Mesodermal cell (in vitro differentiated cells): ENCODE measurements around the gene PANK4.

Source experiments
- H3K27ac ChIP-seq: 2 replicates; pipeline ENCODE4 v1.7.0; 2013; ENCODE audit warnings: mild to moderate bottlenecking, low read depth, low read length, moderate library complexity; ENCODE audit not compliant: severe bottlenecking
- H3K36me3 ChIP-seq: 2 replicates; pipeline ENCODE4 v1.7.1; 2013; ENCODE audit warnings: mild to moderate bottlenecking, low read length, moderate library complexity; ENCODE audit not compliant: control insufficient read depth, insufficient read depth
- H3K4me1 ChIP-seq: one replicate; pipeline ENCODE4 v1.7.1; 2013; ENCODE audit warnings: mild to moderate bottlenecking, low read length; ENCODE audit not compliant: insufficient read depth, control insufficient read depth, poor library complexity, severe bottlenecking
- H3K4me3 ChIP-seq: 2 replicates; pipeline ENCODE4 v1.7.0; 2013; ENCODE audit warnings: low read length, control low read depth, mild to moderate bottlenecking; ENCODE audit not compliant: insufficient read depth, poor library complexity, severe bottlenecking; ENCODE audit errors: extremely low read depth
- H3K9me3 ChIP-seq: 2 replicates; pipeline ENCODE4 v1.7.1; 2013; ENCODE audit warnings: mild to moderate bottlenecking, low read length, moderate library complexity; ENCODE audit not compliant: control insufficient read depth
- WGBS, 2 experiments: methylation state at CpG; one replicate each; pipeline ENCODE4 v1.1.5; 2013; ENCODE audit warnings: missing lambda C conversion rate in 2 of 2; ENCODE audit not compliant: insufficient coverage in 2 of 2; 5-methylcytosine and 5-hydroxymethylcytosine counted together

PANK4 gene

GRCh38 chr1:2518528-2518927, 7.9 kb downstream of the PANK4 start:
- Histone ChIP-seq H3K27ac (no peak overlapping the region), H3K36me3 (peaks cover 93% of the 10 kb centered on the region), H3K4me3 (no peak overlapping the region), H3K9me3 (no peaks in the 10 kb centered on the region), H3K4me1 (peaks cover 11% of the 10 kb centered on the region)
- WGBS, 2 experiments, result 97 to 98% methylated on average over 26 of the region's 26 CpGs

DNA sequence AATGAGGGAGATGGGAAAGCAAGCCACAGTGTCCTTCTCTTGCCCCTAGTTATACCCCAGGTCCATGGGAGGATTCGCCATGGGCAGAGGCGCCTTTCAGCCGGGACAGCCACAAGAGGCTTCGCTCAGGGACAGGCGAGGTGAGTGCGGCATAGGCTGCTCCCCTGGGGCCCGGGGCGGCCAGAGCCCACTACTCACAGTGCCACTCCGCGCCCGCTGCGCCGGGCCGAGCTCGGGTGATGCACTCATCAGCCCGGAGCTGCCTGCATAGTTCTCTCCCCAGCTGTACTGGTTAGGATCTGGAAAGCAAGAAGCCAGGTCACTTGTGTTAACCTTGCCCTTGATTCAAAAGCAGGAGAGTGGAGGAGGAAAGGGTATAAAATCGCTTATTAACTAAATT, 8.4 kb downstream of the PANK4 start:
- WGBS, 2 experiments, result 94 to 97% methylated on average over 10 to 16 of the region's 17 CpGs
- Histone ChIP-seq H3K4me1 (peaks cover 5% of the 10 kb centered on the region), H3K36me3 (peaks cover 94% of the 10 kb centered on the region), H3K27ac (no peak overlapping the region), H3K4me3 (no peak overlapping the region), H3K9me3 (no peaks in the 10 kb centered on the region)

DNA sequence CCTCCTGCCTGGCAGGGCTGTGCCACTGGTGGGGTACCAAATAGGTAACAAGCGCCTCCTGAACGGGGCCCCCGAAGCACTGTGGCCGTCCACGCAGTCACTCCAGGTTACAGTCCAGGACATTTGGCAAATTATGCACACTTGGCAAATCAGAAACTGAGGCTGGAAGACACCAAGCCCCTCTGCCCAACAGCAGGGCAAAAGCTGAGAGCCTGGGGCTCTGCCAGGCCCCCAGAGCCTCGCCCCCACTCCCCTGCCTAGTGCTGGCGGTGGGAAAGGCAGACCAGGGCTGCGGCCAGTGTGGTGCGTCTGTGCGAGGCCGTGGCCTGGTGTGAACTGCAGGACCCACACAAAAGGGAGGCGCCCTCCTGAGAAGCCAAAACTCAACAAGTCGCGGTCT, 9.4 kb downstream of the PANK4 start:
- Histone ChIP-seq H3K36me3 (peaks cover 96% of the 10 kb centered on the region), H3K27ac (no peak overlapping the region), H3K4me3 (no peak overlapping the region), H3K9me3 (no peaks in the 10 kb centered on the region), H3K4me1 (peaks cover 5% of the 10 kb centered on the region)
- 95 to 99% methylated on average over 14 of the region's 14 CpGs for WGBS, 2 experiments

DNA sequence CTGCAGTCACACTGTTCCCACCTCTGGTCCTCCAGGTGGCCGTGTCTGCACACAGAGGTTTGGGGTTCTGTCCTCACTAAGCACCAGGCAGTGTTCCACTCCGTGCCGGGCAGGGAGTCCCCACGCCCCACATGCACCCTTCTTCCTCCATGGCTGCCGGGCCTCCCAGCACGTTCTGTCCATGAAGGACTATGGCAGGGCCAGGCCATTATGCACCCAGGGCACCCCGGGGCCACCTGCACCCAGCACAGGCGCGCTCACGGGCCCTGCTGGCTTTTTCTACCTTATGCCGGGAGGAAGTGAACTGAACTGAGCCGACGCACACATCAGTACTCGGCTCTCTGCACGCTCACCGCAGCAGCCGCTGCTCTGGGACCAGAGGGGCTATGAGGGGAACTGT, 10.3 kb downstream of the PANK4 start:
- WGBS, 2 experiments, result 91 to 97% methylated on average over 17 of the region's 17 CpGs
- Histone ChIP-seq H3K4me3 (no peak overlapping the region), H3K36me3 (peaks cover 94% of the 10 kb centered on the region)

DNA sequence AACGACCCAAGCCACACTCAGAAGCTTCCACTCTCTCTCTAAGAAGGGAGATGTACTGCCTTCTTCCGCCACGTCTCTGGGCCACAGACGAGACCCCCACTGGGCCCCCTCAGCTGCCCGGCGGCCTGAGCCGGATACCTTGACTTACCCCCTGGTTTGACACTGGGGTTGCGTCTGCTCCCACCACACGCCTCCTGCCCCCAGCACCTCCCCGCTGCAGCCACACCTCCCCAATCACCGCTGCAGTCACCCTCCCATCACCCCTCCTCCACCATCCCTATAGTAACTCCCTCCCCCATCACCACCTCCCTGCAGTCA, 10.7 kb downstream of the PANK4 start:
- no peaks in the 10 kb centered on the region for H3K9me3 ChIP-seq
- H3K36me3 ChIP-seq, result peaks cover 94% of the 10 kb centered on the region
- 84 to 97% methylated on average over 9 to 11 of the region's 11 CpGs for WGBS, 2 experiments

More for the DNA sequence above, 10.3 kb downstream of the PANK4 start:
- Histone ChIP-seq H3K9me3 (no peaks in the 10 kb centered on the region), H3K4me1 (peaks cover 5% of the 10 kb centered on the region), H3K27ac (no peak overlapping the region)

GRCh38 chr1:2514863-2515762, 11.3 kb downstream of the PANK4 start:
- H3K4me3 ChIP-seq, result no peak overlapping the region
- H3K9me3 ChIP-seq, result no peaks in the 10 kb centered on the region
- H3K36me3 ChIP-seq, result peaks cover 94% of the 10 kb centered on the region
- WGBS, 2 experiments, result 92 to 95% methylated on average over 31 to 44 of the region's 45 CpGs
- no peak overlapping the region for H3K27ac ChIP-seq
- peaks cover 5% of the 10 kb centered on the region for H3K4me1 ChIP-seq

More for the DNA sequence above, 10.7 kb downstream of the PANK4 start:
- no peak overlapping the region for H3K27ac ChIP-seq
- no peak overlapping the region for H3K4me3 ChIP-seq
- peaks cover 5% of the 10 kb centered on the region for H3K4me1 ChIP-seq

GRCh38 chr1:2513939-2514652, 12.3 kb downstream of the PANK4 start:
- H3K4me3 ChIP-seq, result no peak overlapping the region
- peaks cover 3% of the 10 kb centered on the region for H3K4me1 ChIP-seq
- WGBS, 2 experiments, result 97 to 98% methylated on average over 16 to 37 of the region's 43 CpGs
- H3K9me3 ChIP-seq, result no peaks in the 10 kb centered on the region
- peaks cover 93% of the 10 kb centered on the region for H3K36me3 ChIP-seq
- H3K27ac ChIP-seq, result no peak overlapping the region

GRCh38 chr1:2512862-2513421, 13.5 kb downstream of the PANK4 start:
- peaks cover 85% of the 10 kb centered on the region for H3K36me3 ChIP-seq
- no peaks in the 10 kb centered on the region for H3K4me1 ChIP-seq
- no peaks in the 10 kb centered on the region for H3K9me3 ChIP-seq
- no peak overlapping the region for H3K4me3 ChIP-seq
- H3K27ac ChIP-seq, result no peak overlapping the region
- 90 to 94% methylated on average over 30 to 31 of the region's 31 CpGs for WGBS, 2 experiments

GRCh38 chr1:2510366-2511155, 15.8 kb downstream of the PANK4 start:
- 93 to 96% methylated on average over 21 to 24 of the region's 27 CpGs for WGBS, 2 experiments
- H3K4me3 ChIP-seq, result no peak overlapping the region
- H3K4me1 ChIP-seq, result no peaks in the 10 kb centered on the region
- no peaks in the 10 kb centered on the region for H3K9me3 ChIP-seq
- no peak overlapping the region for H3K27ac ChIP-seq
- H3K36me3 ChIP-seq, result peaks cover 62% of the 10 kb centered on the region

DNA sequence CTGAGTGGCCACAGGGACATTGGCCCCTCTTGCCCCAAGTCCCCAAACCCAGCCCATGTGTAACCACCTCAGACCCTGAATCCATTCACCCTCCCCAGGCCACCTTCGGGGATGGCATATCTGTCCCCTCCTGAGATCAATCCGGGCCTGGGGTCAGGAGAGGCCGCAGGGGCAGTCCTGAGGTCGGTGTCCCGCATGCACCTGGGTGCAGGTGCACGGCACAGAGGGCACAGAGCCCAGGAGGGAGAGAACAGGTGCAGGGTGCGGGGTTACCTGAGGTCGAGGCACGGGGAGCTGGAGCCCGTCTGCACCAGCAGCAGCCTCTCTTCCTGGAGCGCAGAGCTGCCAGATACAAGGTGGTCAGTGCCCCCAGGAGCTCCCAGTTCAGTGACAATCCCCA, 16.8 kb downstream of the PANK4 start:
- peaks cover 53% of the 10 kb centered on the region for H3K36me3 ChIP-seq
- no peaks in the 10 kb centered on the region for H3K9me3 ChIP-seq
- no peak overlapping the region for H3K4me3 ChIP-seq
- no peak overlapping the region for H3K27ac ChIP-seq
- H3K4me1 ChIP-seq, result no peaks in the 10 kb centered on the region
- 85 to 98% methylated on average over 8 to 11 of the region's 11 CpGs for WGBS, 2 experiments
